ENCODE data around the gene PRSS48. TPM values are rescaled to one million over a fixed set of nuclear protein-coding genes. Genes with fewer than 3 reads are reported as not detected.

The PRSS48 gene
- total RNA-seq, 1 experiment from 2014 or later: not detected

Small RNA genes lying within 50 kb of the gene (small RNA-seq; reads per million reads assigned to genes)
- gene AC104819.2 (0 reads per million in 2 experiments), gene RNU6-1282P (0 to 0.02 reads per million in 2 experiments)

Other genes with a start within 250 kb of the PRSS48 start
- gene RPS3A, start 177.5 kb upstream of the PRSS48 start, total RNA-seq (2014; rRNA removed; shearing (Covaris generic)): 3,011 and 3,295 TPM in 2 replicates
- 19.3 and 20.4 TPM in 2 replicates for gene SH3D19, start 48.4 kb downstream of the PRSS48 start, total RNA-seq (2014; rRNA removed; shearing (Covaris generic))
- gene FHIP1A, start 132.0 kb downstream of the PRSS48 start, total RNA-seq (2014; rRNA removed; shearing (Covaris generic)): 0.10 and 0.12 TPM in 2 replicates